Bronchial epithelial cell (primary cell): ENCODE measurements around the gene SACS. TPM values are rescaled to one million over a fixed set of nuclear protein-coding genes. Genes with fewer than 3 reads are reported as not detected.

Experiments
- DNase-seq: peaks from one replicate; pipeline ENCODE4 v3.0.0-alpha.2; 2010; ENCODE audit warnings: low read depth
- FAIRE-seq: peaks from 2 replicates; lab custom pipeline; 2011; peaks lifted over from hg19 to GRCh38; lab: Jason Lieb, UNC
- H3K27me3 ChIP-seq: 2 replicates; pipeline ENCODE4 v1.5.1; 2011; ENCODE audit warnings: low read length; ENCODE audit not compliant: control insufficient read depth, insufficient read depth
- H3K36me3 ChIP-seq: 2 replicates; pipeline ENCODE4 v1.5.1; 2011; ENCODE audit warnings: low read length; ENCODE audit not compliant: control insufficient read depth, insufficient read depth
- H3K4me3 ChIP-seq: 2 replicates; pipeline ENCODE4 v1.5.1; 2011; ENCODE audit warnings: mild to moderate bottlenecking, low read depth, low read length, control low read depth
- CTCF ChIP-seq: IDR thresholded peaks from 2 replicates; pipeline ENCODE4 v1.5.1; 2011; ENCODE audit warnings: mild to moderate bottlenecking, moderate library complexity, low read length, control low read depth, inconsistent platforms; ENCODE audit not compliant: insufficient read depth, severe bottlenecking
- total RNA-seq: library from RNA; depleted of rRNA; stranded (reverse); fragments of >200 nt; gene quantifications from 2 replicates; pipeline ENCODE4 v1.2.1, GENCODE V29; 2014

The SACS gene
- total RNA-seq, 1 donor from 2014 or later = 26.3 TPM

DNA sequence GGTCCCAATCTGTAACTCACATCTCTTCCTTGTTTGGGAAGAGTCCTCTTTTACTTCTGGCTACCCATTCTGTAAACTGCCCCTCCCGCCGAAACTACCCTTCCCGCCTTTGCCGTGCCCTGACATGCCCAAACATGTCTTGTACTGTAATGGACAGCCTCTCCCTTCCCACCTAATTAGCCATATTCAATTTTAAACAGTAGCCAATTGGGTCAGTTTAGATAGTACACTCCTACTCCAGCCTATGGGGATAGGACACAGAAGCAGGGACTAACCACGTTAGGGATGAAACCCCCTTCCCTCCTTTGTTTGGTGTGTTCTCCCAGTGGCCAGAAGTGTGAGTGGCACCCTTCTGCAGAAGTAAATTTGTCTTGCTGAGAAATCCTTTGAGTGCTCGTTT, 34.2 kb downstream of the SACS start:
- DNase-seq (no peak), FAIRE-seq (no peak)
- no peak for TF ChIP-seq CTCF
- no peaks in the 10 kb centered on the region for H3K27me3 ChIP-seq
- H3K36me3 ChIP-seq = no peaks in the 10 kb centered on the region
- H3K4me3 ChIP-seq = no peak overlapping the region

DNA sequence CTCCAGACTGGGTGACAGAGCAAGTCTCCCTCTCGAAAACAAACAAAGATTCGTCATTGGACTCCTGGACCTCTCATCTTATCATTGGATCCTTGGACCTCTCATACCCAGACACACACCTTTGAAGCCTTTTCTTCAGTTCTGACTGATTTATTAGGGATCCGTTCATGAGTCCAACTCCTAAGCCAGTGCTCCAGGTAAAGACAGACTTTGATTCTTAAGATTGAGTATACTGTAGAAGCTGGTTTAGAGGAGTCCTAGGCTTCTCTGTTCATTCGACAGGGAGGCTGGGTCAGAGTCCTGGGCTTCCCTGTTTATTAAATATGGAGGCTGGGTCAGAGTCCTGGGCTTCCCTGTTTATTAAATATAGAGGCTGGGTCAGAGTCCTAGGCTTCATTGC, 38.7 kb downstream of the SACS start:
- Histone ChIP-seq H3K27me3 (no peaks in the 10 kb centered on the region), H3K4me3 (no peak overlapping the region), H3K36me3 (no peaks in the 10 kb centered on the region)
- no peak for TF ChIP-seq CTCF
- no peak for FAIRE-seq
- DNase-seq = no peak

DNA sequence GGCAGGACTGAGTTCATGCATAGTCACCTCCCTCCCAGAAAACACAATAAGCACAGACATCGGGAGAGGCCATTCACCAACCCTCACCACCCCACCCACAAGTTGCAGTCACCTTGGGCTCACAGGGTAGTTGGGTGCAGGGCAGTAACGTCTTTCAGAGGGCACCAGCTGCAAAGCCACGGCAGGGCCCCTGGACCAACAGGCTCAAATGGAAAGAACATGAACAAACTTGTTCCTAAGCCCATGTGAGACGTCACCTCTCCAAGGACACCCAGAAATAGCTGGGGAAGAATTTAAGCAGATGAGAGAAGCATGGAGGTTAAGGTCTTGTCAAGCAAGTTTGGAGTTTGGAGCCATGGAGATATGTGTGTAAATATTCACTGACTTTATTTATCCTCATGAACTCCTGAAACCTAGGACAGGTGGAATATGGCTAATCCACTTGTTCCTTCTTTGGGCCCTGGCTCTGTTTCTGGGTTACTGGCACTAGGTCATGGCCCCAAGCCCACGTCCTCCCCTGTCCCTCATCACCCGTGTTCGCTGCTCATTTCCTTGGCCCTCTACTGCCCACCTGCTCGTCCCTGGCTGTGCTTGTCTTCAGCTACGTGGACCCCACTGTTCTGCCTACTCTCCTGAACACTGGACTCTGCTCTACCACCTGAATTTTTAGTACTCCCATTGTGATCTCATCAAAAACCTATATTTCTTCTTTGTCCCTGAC, 40.4 kb downstream of the SACS start:
- Histone ChIP-seq H3K4me3 (no peak overlapping the region), H3K27me3 (no peaks in the 10 kb centered on the region), H3K36me3 (no peaks in the 10 kb centered on the region)
- FAIRE-seq = no peak
- DNase-seq = no peak
- TF ChIP-seq CTCF = no peak

DNA sequence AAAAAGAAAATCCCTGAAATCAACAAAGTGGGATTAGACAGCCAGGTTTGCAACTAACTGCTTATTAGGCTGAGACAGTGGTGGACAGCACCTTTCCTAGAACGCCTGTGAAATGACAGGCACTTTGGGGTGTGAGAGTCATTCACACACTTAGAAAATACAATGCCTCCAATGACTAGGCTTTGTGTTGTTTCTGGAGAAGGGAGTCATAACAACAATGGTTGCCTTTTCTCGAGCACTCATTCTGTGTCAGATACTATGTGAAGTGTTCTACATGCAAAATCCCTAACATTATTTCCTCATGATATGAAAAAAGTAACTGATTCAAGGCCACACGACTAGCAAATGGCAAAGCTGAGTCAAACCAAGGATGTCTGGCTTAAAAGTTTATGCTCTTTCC, 41.2 kb downstream of the SACS start:
- H3K36me3 ChIP-seq = no peaks in the 10 kb centered on the region
- TF ChIP-seq CTCF = no peak
- no peaks in the 10 kb centered on the region for H3K27me3 ChIP-seq
- H3K4me3 ChIP-seq = no peak overlapping the region
- no peak for FAIRE-seq
- DNase-seq = no peak

DNA sequence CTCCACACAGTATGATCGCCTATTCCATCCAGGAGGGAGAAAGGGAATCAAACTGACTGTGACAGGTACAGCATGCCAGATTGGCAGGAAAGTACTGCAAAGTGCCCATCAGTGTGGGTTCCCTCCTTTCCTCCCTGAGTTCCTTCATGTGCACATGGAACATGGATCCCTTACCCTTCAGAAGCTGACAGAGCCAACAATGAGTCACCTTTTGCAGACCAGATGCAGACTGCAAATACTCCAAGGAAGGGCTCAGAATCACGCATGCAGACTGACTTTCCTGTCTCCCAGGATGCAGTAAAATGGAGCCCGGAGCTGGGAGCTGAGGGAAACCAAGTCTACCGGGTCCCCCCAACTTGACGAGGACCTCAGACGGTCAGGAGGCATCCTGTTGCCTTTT, 41.8 kb downstream of the SACS start:
- no peak for FAIRE-seq
- TF ChIP-seq CTCF = no peak
- Histone ChIP-seq H3K4me3 (no peak overlapping the region), H3K27me3 (no peaks in the 10 kb centered on the region), H3K36me3 (no peaks in the 10 kb centered on the region)
- DNase-seq = no peak

GRCh38 chr13:23386533-23386932, 47.0 kb downstream of the SACS start:
- no peak overlapping the region for H3K4me3 ChIP-seq
- H3K36me3 ChIP-seq = no peaks in the 10 kb centered on the region
- H3K27me3 ChIP-seq = no peaks in the 10 kb centered on the region
- no peak for FAIRE-seq
- no peak for TF ChIP-seq CTCF
- no peak for DNase-seq
